Measurements from ENCODE around the gene SLC2A13.

GRCh38 chr12:39920647-39921046, 185.2 kb downstream of the SLC2A13 start:
- TF ChIP-seq CTCF (optimal IDR thresholded peaks at IDR 0.05 in 1 of 3, IDR thresholded peaks at IDR 0.05 in 1 of 3, conservative IDR thresholded peaks at IDR 0.05 in 1 of 3; ENCODE audit: extremely low read depth in 1 of 3, insufficient read depth in 2 of 3, low read length in 3 of 3) = no peak
- TF ChIP-seq EZH2 (IDR thresholded peaks at IDR 0.05; ENCODE audit: low read length) = no peak

Measured in keratinocyte (primary cell).